ENCODE measurements around the gene FAM98C.

The FAM98C gene

GRCh38 chr19:38429055-38429810 lies 26.3 kb downstream of the FAM98C start:
- DNase-seq: no peak

- DNase-seq: no peak
Observed at GRCh38 chr19:38429811-38430156, 26.9 kb downstream of the FAM98C start.

- no peak for DNase-seq
Observed at GRCh38 chr19:38430931-38431330, 28.0 kb downstream of the FAM98C start.

GRCh38 chr19:38433268-38433733 lies 30.4 kb downstream of the FAM98C start, which contains the start of gene RYR1:
RYR1 (plus strand) TSS chr19:38433691; CDS start chr19:38433830, 139 bp downstream.
- DNase-seq: no peak

GRCh38 chr19:38434549-38435051 lies 31.7 kb downstream of the FAM98C start:
- DNase-seq: no peak

- DNase-seq: no peak
Observed at GRCh38 chr19:38437295-38437694, 34.4 kb downstream of the FAM98C start.

GRCh38 chr19:38437917-38438316 lies 35.0 kb downstream of the FAM98C start:
- no peak for DNase-seq

- DNase-seq: no peak
Observed at GRCh38 chr19:38440592-38440991, 37.7 kb downstream of the FAM98C start.

GRCh38 chr19:38441657-38442348 lies 38.9 kb downstream of the FAM98C start:
- no peak for DNase-seq

- no peak for DNase-seq
Observed at GRCh38 chr19:38442736-38443135, 39.8 kb downstream of the FAM98C start.

GRCh38 chr19:38443458-38443999 lies 40.6 kb downstream of the FAM98C start:
- no peak for DNase-seq

- DNase-seq: no peak
Observed at GRCh38 chr19:38444026-38444425, 41.1 kb downstream of the FAM98C start.

- no peak for DNase-seq
Observed at GRCh38 chr19:38445362-38445761, 42.5 kb downstream of the FAM98C start.

- DNase-seq: no peak
Observed at GRCh38 chr19:38448225-38448624, 45.3 kb downstream of the FAM98C start.

GRCh38 chr19:38449518-38449917 lies 46.6 kb downstream of the FAM98C start:
- no peak for DNase-seq

- no peak for DNase-seq
Observed at GRCh38 chr19:38451036-38451435, 48.1 kb downstream of the FAM98C start.

- DNase-seq: no peak
Observed at GRCh38 chr19:38451629-38452028, 48.7 kb downstream of the FAM98C start.

GRCh38 chr19:38452430-38453366 lies 49.8 kb downstream of the FAM98C start:
- no peak for DNase-seq

GRCh38 chr19:38453596-38453995 lies 50.7 kb downstream of the FAM98C start:
- DNase-seq: no peak

- no peak for DNase-seq
Observed at GRCh38 chr19:38455031-38455430, 52.1 kb downstream of the FAM98C start.

- DNase-seq: no peak
Observed at GRCh38 chr19:38457202-38457601, 54.3 kb downstream of the FAM98C start.

GRCh38 chr19:38457690-38458405 lies 55.0 kb downstream of the FAM98C start:
- no peak for DNase-seq

Data from cortex of kidney (tissue), 1 donor.